Pancreas (tissue), 10 donors: Measurements from ENCODE around the gene SUGP2. TPM values are rescaled to one million over a fixed set of nuclear protein-coding genes. Genes with fewer than 3 reads are reported as not detected.

ENCODE experiments used
- ATAC-seq, 4 donors: fragments of 200-7000 bp; cut with Tn5 transposase; one replicate each; pipeline versions ENCODE4 v1.8.0 to v1.9.1; 2020; ENCODE audit warnings: mild to moderate bottlenecking in 4 of 4, moderate library complexity in 4 of 4
- DNase-seq, 6 donors: peaks; one replicate each; pipeline ENCODE4 v3.0.0-alpha.2; 2020
- FAIRE-seq: peaks from 2 replicates; lab custom pipeline; 2012; peaks lifted over from hg19 to GRCh38; lab: Jason Lieb, UNC
- H3K27ac ChIP-seq, 4 donors: fragments of 200-600 bp; sonication (generic); 1 replicate in 3 of 4; 2 replicates in 1 of 4; pipeline versions ENCODE4 v1.5.0 to v1.8.0; 2020
- H3K27me3 ChIP-seq, 4 donors: fragments of 200-600 bp; one replicate each; pipeline ENCODE4 v1.8.0; 2021
- H3K36me3 ChIP-seq, 3 donors: fragments of 200-600 bp; sonication (generic) in 1 of 3; one replicate each; pipeline versions ENCODE4 v1.5.0 to v1.8.0; 2020 to 2021
- H3K4me1 ChIP-seq, 3 donors: fragments of 200-600 bp; one replicate each; pipeline ENCODE4 v1.8.0; 2021
- H3K4me3 ChIP-seq, 4 donors: fragments of 200-600 bp; sonication (generic) in 2 of 4; one replicate each; pipeline versions ENCODE4 v1.5.0 to v1.8.0; 2020 to 2021
- H3K9me3 ChIP-seq, 4 donors: fragments of 200-600 bp; one replicate each; pipeline ENCODE4 v1.8.0; 2021
- WGBS, 2 donors: extraction: QIAGEN DNeasy Blood & Tissue Kit; methylation state at CpG; one replicate each; pipeline ENCODE4 v1.1.7; 2013; 5-methylcytosine and 5-hydroxymethylcytosine counted together
- intact Hi-C, 3 donors: fragments of 100-400 bp; cut with DNase I; formaldehyde crosslinking; loops; one replicate each; pipeline versions ENCODE4 v1.11.1 to v1.14.2; 2022
- polyA plus RNA-seq, 2 donors: library from polyadenylated mRNA; stranded (reverse); fragments of 200-250 nt; gene quantifications; one replicate each; pipeline ENCODE4 v1.2.3, GENCODE V29; 2013
- total RNA-seq, 6 donors: library from RNA; stranded (reverse); fragmentation: NEBNext Ultra II Directional in 4 of 6; extraction: Animal tissue kit (Norgen Biotek cat#: 25700) in 4 of 6; gene quantifications; one replicate each; pipeline versions ENCODE4 v1.2.1 to v1.2.4, GENCODE V29; 2021 to 2023
- TF ChIP-seq, protein P1 (sequence below), 4 donors: fragments of 200-600 bp; sonication (generic) in 3 of 4; IDR thresholded peaks; one replicate each; pipeline versions ENCODE4 v1.5.0 to v1.8.0; 2021; ENCODE audit warnings: antibody characterized with exemption in 4 of 4
- donor health status: healthy with polysubstance abuse.
- donor health status: DM: no; HTN: no; CAD: no; lungs with moderate emphysema.
- donor health status: DM: no; HTN: no; CAD: no.
- donor health status: control.
- donor health status: control.
- donor health status: Bipolar disorder and iron deficiency.
- donor health status: DM: yes; HTN: yes; CAD: no.
- donor health status: DM: no; HTN: no; CAD: no.
- donor health status: DM: no; HTN: no; CAD: no.
- donor health status: DM: yes; HTN: yes; CAD: no.

Gene SUGP2
- 10 to 100 TPM; 15.4 to 38.3 (median 23.9) TPM for total RNA-seq
- polyA plus RNA-seq: 10 to 100 TPM; 60.4 to 60.6 TPM

DNA sequence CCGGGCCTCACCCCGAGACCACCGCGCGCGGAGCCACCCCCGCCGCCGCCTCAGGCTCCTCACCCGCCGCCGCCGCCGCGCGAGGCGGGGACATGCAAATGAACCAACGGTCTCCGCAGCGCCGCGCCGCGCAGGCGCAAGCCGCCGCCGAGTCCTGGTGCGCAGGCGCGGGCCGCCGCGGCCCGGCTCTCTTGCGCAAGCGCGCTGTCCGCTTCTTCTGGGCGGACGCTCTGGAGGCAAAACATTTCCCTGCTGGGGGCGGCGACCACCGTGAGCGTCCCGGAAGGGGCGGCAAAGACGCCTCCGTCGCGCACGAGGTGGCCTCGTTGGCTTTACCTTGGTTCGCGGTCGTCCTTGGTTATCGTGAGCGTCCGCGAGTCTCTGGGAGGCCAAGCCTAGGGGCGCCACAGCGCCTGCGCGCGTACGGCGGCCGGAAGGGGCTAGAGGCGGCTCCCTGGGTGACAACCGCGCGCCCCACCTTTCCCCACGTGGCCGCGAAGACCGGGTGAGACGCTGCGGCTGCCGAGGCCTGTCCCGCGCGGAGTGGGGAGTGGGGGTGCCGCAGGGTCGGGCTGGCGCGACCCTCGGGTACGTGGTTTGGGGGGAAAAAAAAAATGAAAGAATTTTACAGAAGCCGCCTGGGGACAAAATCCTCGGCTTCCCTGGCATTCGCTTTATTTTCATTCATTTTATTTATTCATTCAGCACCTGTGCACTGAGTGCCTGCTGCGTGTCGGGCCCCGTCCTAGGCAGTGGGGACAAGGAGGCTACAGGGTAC is at the start of gene SUGP2, which contains the start of gene ARMC6:
Gene SUGP2 (minus strand): TSS at position 92 of the 778 bp plus-strand sequence. CDS start 2,446 bp downstream, outside the sequence.
Gene ARMC6 (plus strand): TSS at position 178 of the 778 bp plus-strand sequence. CDS start 607 bp downstream, outside the sequence.
- H3K27ac ChIP-seq: peak within 1 kb of the TSS; percentile 89 to 96 (median 93)
- WGBS, 2 donors: 0% methylated on average over 62 to 94 of the region's 94 CpGs
- H3K4me3 ChIP-seq: peak within 1 kb of the TSS; percentile 64 to 94 (median 80)
- FAIRE-seq (no peak), DNase-seq (peak; percentile 74 to 95 (median 88)), ATAC-seq (peak; percentile 92 to 95 (median 94))
- peaks cover 0 to 6% (median 6%) of the 10 kb centered on the region in 3 donors for H3K4me1 ChIP-seq
- no peaks in the 10 kb centered on the region for H3K9me3 ChIP-seq
- TF ChIP-seq, protein P1, sequence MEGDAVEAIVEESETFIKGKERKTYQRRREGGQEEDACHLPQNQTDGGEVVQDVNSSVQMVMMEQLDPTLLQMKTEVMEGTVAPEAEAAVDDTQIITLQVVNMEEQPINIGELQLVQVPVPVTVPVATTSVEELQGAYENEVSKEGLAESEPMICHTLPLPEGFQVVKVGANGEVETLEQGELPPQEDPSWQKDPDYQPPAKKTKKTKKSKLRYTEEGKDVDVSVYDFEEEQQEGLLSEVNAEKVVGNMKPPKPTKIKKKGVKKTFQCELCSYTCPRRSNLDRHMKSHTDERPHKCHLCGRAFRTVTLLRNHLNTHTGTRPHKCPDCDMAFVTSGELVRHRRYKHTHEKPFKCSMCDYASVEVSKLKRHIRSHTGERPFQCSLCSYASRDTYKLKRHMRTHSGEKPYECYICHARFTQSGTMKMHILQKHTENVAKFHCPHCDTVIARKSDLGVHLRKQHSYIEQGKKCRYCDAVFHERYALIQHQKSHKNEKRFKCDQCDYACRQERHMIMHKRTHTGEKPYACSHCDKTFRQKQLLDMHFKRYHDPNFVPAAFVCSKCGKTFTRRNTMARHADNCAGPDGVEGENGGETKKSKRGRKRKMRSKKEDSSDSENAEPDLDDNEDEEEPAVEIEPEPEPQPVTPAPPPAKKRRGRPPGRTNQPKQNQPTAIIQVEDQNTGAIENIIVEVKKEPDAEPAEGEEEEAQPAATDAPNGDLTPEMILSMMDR (IDR thresholded peaks at IDR 0.05): no peak
- H3K36me3 ChIP-seq: peaks cover 0 to 2% (median 0%) of the 10 kb centered on the region in 3 donors
- intact Hi-C loops: no loop called here
- no peaks in the 10 kb centered on the region for H3K27me3 ChIP-seq

DNA sequence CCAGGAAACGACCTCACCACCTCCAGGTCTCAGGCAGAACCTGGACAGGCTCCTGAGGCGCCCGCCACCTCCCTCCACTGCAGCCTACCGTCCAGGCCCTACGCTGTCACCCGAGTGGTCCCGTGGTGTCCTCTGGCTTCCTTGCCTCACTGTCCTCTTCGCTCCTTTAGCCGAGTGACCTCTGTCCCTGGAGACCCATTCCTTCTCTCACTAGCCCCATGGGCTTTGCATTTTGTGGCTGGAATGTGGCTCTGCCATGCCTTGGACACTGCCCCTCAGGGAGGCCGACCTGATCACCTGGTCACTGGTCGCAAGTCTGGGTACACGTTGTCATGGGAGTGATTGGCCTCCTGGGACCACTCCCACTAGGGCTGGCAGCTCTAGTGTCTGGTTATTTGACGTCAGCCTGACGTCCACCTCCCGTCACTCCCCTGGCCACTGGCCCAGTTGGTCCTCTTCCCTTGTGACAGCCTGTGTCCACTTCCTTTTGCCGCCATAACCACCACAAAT is 48.4 kb upstream of the SUGP2 start:
- H3K27me3 ChIP-seq: no peaks in the 10 kb centered on the region
- DNase-seq (no peak), FAIRE-seq (no peak), ATAC-seq (peak in 1 of 4 donors; percentile 11)
- H3K27ac ChIP-seq: no peak overlapping the region
- 78% methylated on average over 16 of the region's 16 CpGs for WGBS, 2 donors
- no peaks in the 10 kb centered on the region for H3K9me3 ChIP-seq
- H3K4me1 ChIP-seq: no peaks in the 10 kb centered on the region
- intact Hi-C loops: no loop called here
- TF ChIP-seq, protein P1 (IDR thresholded peaks at IDR 0.05): no peak
- no peak overlapping the region for H3K4me3 ChIP-seq
- H3K36me3 ChIP-seq: no peaks in the 10 kb centered on the region

DNA sequence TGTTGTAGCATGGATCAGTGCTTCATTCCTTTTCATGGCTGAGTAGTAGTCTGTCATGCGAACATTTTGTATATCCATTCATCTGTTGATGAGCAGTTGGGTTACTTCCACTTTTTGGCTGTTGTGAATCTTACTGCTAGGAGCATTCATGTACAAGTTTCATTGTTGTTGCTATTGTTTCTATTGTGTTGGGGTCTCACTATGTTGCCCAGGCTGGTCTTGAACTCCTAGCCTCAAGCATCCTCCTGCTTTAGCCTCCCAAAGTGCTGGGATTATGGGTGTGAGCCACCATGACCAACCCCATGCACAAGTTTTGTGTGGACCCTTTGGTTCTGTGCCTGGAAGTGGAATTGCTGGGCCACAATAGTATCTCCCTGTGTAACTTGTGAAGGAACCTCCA is 46.3 kb upstream of the SUGP2 start:
- Histone ChIP-seq H3K4me1 (no peaks in the 10 kb centered on the region), H3K9me3 (no peaks in the 10 kb centered on the region), H3K27ac (no peak overlapping the region), H3K4me3 (no peak overlapping the region), H3K27me3 (no peaks in the 10 kb centered on the region), H3K36me3 (no peaks in the 10 kb centered on the region)
- intact Hi-C loops: no loop called here
- no peak for DNase-seq
- FAIRE-seq: no peak
- no peak for ATAC-seq
- TF ChIP-seq, protein P1 (IDR thresholded peaks at IDR 0.05): no peak
- 100% methylated on average over 1 of the region's 1 CpG for WGBS, 2 donors

DNA sequence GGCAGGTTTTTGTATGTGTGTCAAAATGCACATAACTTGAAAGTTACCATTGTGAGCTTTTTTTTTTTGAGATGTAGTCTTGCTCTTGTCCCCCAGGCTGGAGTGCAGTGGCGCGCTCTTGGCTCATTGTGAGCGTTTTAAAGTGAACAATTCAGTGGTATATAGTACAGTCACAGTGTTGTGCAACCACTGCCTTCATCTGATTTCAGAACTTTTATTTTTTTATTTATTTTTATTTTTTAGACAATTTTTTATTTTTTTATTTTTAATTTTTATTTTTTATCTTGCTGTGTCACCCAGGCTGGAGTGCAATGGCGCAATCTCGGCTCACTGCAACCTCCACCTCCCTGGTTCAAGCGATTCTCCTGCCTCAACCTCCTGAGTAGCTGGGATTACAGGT is 45.5 kb upstream of the SUGP2 start:
- H3K9me3 ChIP-seq: no peaks in the 10 kb centered on the region
- H3K27me3 ChIP-seq: no peaks in the 10 kb centered on the region
- FAIRE-seq (no peak), DNase-seq (no peak), ATAC-seq (no peak)
- no peaks in the 10 kb centered on the region for H3K36me3 ChIP-seq
- 96 to 97% methylated on average over 6 of the region's 6 CpGs for WGBS, 2 donors
- no peak overlapping the region for H3K4me3 ChIP-seq
- no peaks in the 10 kb centered on the region for H3K4me1 ChIP-seq
- TF ChIP-seq, protein P1 (IDR thresholded peaks at IDR 0.05): no peak
- intact Hi-C loops: no loop called here
- no peak overlapping the region for H3K27ac ChIP-seq
